ENCODE data around the gene NTN1.

- no peak for TF ChIP-seq CTCF (IDR thresholded peaks at IDR 0.05)
- TF ChIP-seq EZH2 (IDR thresholded peaks at IDR 0.05): no peak
Observed at GRCh38 chr17:9178319-9178718, 157.0 kb downstream of the NTN1 start.
